Fibroblast of lung (primary cell): Measurements from ENCODE around the gene NRAP. TPM values are rescaled to one million over a fixed set of nuclear protein-coding genes. Genes with fewer than 3 reads are reported as not detected.

Experiments
- DNase-seq, 2 donors: peaks; one replicate each; pipeline versions ENCODE4 v3.0.0 to v3.0.0-alpha.2; 2010; ENCODE audit warnings: low read depth in 2 of 2
- H2AFZ ChIP-seq: 2 replicates; pipeline ENCODE4 v1.5.1; 2012; ENCODE audit warnings: low read length, control low read depth, inconsistent platforms
- H3K27ac ChIP-seq: 2 replicates; pipeline ENCODE4 v1.5.1; 2011; ENCODE audit warnings: low read length, control low read depth; ENCODE audit not compliant: insufficient read depth
- H3K27me3 ChIP-seq: 2 replicates; pipeline ENCODE4 v1.5.1; 2011; ENCODE audit warnings: mild to moderate bottlenecking, low read length; ENCODE audit not compliant: control insufficient read depth, insufficient read depth
- H3K36me3 ChIP-seq: 2 replicates; pipeline ENCODE4 v1.5.1; 2011; ENCODE audit warnings: low read length; ENCODE audit not compliant: control insufficient read depth, insufficient read depth
- H3K4me1 ChIP-seq: 2 replicates; pipeline ENCODE4 v1.5.1; 2011; ENCODE audit warnings: low read length; ENCODE audit not compliant: control insufficient read depth, insufficient read depth; ENCODE audit errors: extremely low read depth
- H3K4me2 ChIP-seq: 2 replicates; pipeline ENCODE4 v1.5.1; 2011; ENCODE audit warnings: low read length, control low read depth; ENCODE audit not compliant: insufficient read depth; ENCODE audit errors: extremely low read depth
- H3K4me3 ChIP-seq, 4 experiments: fragments of 200-600 bp in 1 of 4; sonication (generic) in 1 of 4; replicated peaks in 1 of 4; 2 replicates each; pipeline ENCODE4 v1.5.1; 2011 to 2016; ENCODE audit warnings: low read length in 4 of 4, low read depth in 3 of 4, mild to moderate bottlenecking in 3 of 4, control low read depth in 2 of 4, inconsistent platforms in 1 of 4, mixed read lengths in 1 of 4; ENCODE audit not compliant: insufficient read depth in 1 of 4; ENCODE audit errors: control extremely low read depth in 1 of 4
- H3K79me2 ChIP-seq: 2 replicates; pipeline ENCODE4 v1.5.1; 2012; ENCODE audit warnings: mild to moderate bottlenecking, low read length, inconsistent platforms; ENCODE audit not compliant: control insufficient read depth, insufficient read depth
- H3K9ac ChIP-seq: 2 replicates; pipeline ENCODE4 v1.5.1; 2011; ENCODE audit warnings: mild to moderate bottlenecking, low read length, control low read depth; ENCODE audit not compliant: insufficient read depth
- H3K9me3 ChIP-seq: 2 replicates; pipeline ENCODE4 v1.5.1; 2012; ENCODE audit warnings: low read depth, low read length; ENCODE audit not compliant: control insufficient read depth, insufficient read depth
- H4K20me1 ChIP-seq: 2 replicates; pipeline ENCODE4 v1.5.1; 2011; ENCODE audit warnings: low read length; ENCODE audit not compliant: control insufficient read depth, insufficient read depth; ENCODE audit errors: extremely low read depth
- EZH2 ChIP-seq: IDR thresholded peaks from 2 replicates; pipeline ENCODE4 v1.5.1; 2012; ENCODE audit warnings: low read length, control low read depth, mild to moderate bottlenecking; ENCODE audit errors: missing control alignments
- polyA plus RNA-seq, 2 donors: library from polyadenylated mRNA; depleted of rRNA in 1 of 2; stranded (reverse) in 1 of 2; unstranded in 1 of 2; fragments of >200 nt; gene quantifications; 2 replicates each; pipeline ENCODE4 v1.2.1, GENCODE V29; 2011 to 2012; ENCODE audit warnings: missing spikeins in 1 of 2
- total RNA-seq: library from RNA; depleted of rRNA; stranded (reverse); fragments of >200 nt; gene quantifications from 2 replicates; pipeline ENCODE4 v1.2.1, GENCODE V29; 2014
- TF ChIP-seq, protein P1 (sequence below), 2 donors: IDR thresholded peaks in 1 of 2; conservative IDR thresholded peaks in 1 of 2; 1 replicate in 1 of 2; 2 replicates in 1 of 2; pipeline ENCODE4 v1.5.1; 2011 to 2012; ENCODE audit warnings: low read length in 2 of 2, control low read depth in 1 of 2, inconsistent platforms in 1 of 2, low read depth in 1 of 2, mild to moderate bottlenecking in 1 of 2

The NRAP gene
- total and polyA plus RNA-seq, 2 donors (not counting 1 experiment from before 2014, with no cell fraction given) = not detected

DNA sequence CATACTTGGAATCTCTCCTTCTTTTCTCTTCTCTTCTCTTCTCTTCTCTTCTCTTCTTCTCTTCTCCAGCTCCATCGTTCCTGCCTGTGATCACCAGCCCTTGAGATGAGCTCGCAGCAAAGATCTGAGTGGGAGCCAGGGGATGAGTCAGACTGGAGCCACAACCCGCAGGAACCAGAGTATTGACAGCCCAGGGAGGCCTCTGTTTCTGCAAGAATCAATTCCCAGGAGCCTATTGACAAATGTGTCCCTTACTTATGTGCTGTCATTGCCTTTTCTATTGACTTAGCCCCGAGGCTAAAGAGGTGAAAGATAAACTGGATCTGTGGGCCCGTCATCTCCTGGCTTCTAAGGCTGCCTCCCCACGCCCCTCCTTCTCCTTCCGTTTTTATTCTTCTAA lies 124.1 kb downstream of the NRAP start:
- Histone ChIP-seq H2AFZ (no peak overlapping the region), H3K4me3 (no peak overlapping the region), H3K36me3 (no peaks in the 10 kb centered on the region), H3K4me1 (no peaks in the 10 kb centered on the region), H3K9ac (no peak overlapping the region), H3K27ac (no peak overlapping the region), H3K27me3 (no peaks in the 10 kb centered on the region), H4K20me1 (no peaks in the 10 kb centered on the region), H3K9me3 (no peaks in the 10 kb centered on the region), H3K4me2 (no peak overlapping the region), H3K79me2 (no peaks in the 10 kb centered on the region)
- DNase-seq = peak; percentile 19 to 67
- TF ChIP-seq, protein P1, sequence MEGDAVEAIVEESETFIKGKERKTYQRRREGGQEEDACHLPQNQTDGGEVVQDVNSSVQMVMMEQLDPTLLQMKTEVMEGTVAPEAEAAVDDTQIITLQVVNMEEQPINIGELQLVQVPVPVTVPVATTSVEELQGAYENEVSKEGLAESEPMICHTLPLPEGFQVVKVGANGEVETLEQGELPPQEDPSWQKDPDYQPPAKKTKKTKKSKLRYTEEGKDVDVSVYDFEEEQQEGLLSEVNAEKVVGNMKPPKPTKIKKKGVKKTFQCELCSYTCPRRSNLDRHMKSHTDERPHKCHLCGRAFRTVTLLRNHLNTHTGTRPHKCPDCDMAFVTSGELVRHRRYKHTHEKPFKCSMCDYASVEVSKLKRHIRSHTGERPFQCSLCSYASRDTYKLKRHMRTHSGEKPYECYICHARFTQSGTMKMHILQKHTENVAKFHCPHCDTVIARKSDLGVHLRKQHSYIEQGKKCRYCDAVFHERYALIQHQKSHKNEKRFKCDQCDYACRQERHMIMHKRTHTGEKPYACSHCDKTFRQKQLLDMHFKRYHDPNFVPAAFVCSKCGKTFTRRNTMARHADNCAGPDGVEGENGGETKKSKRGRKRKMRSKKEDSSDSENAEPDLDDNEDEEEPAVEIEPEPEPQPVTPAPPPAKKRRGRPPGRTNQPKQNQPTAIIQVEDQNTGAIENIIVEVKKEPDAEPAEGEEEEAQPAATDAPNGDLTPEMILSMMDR (conservative IDR thresholded peaks at IDR 0.05 in 1 of 2, IDR thresholded peaks at IDR 0.05 in 1 of 2; ENCODE audit: low read depth in 1 of 2, low read length in 2 of 2) = no peak
- no peak for TF ChIP-seq EZH2

Other genes with a start within 250 kb of the NRAP start
- not detected in 2 replicates for gene HABP2, start 111.0 kb downstream of the NRAP start, total RNA-seq
- not detected in 2 replicates for gene HABP2, start 111.0 kb downstream of the NRAP start, polyA plus RNA-seq
- gene CASP7, start 15.9 kb upstream of the NRAP start, total RNA-seq = 23.1 and 28.9 TPM in 2 replicates
- 22.4 and 27.0 TPM in 2 replicates for gene CASP7, start 15.9 kb upstream of the NRAP start, polyA plus RNA-seq
- not detected in 2 replicates for gene PLEKHS1, start 87.6 kb upstream of the NRAP start, total RNA-seq
- gene PLEKHS1, start 87.6 kb upstream of the NRAP start, polyA plus RNA-seq = not detected in 2 replicates
- gene DCLRE1A, start 190.0 kb upstream of the NRAP start, total RNA-seq = 8.7 and 9.4 TPM in 2 replicates
- 5.2 and 7.0 TPM in 2 replicates for gene DCLRE1A, start 190.0 kb upstream of the NRAP start, polyA plus RNA-seq
- 8.5 and 11.9 TPM in 2 replicates for gene NHLRC2, start 190.6 kb upstream of the NRAP start, total RNA-seq
- 9.7 and 10.1 TPM in 2 replicates for gene NHLRC2, start 190.6 kb upstream of the NRAP start, polyA plus RNA-seq